H1 (cell line): Measurements from ENCODE around the gene HTD2. TPM values are rescaled to one million over a fixed set of nuclear protein-coding genes. Genes with fewer than 3 reads are reported as not detected.

Source experiments
- CTCF ChIA-PET: fragments of 300-600 bp; sonication (Branson Sonifier 250); formaldehyde crosslinking; loops from one replicate; lab custom pipeline; 2021; ENCODE audit not compliant: partially characterized antibody; lab: Charles Lee
- POLR2A ChIA-PET: fragments of 300-600 bp; sonication (Branson Sonifier 250); formaldehyde crosslinking; loops from one replicate; lab custom pipeline; 2021; ENCODE audit warnings: inconsistent platforms; ENCODE audit not compliant: partially characterized antibody; lab: Charles Lee
- DNase-seq, 2 experiments: peaks; one replicate each; pipeline versions ENCODE4 v3.0.0 to v3.0.0-alpha.2; 2010 to 2022; ENCODE audit warnings: low spot score in 2 of 2, low read depth in 1 of 2, mixed read lengths in 1 of 2
- FAIRE-seq: peaks from 2 replicates; lab custom pipeline; 2011; peaks lifted over from hg19 to GRCh38; lab: Jason Lieb, UNC
- H2AFZ ChIP-seq: 2 replicates; pipeline ENCODE4 v1.8.1; 2012; ENCODE audit warnings: low read length, inconsistent platforms
- H2AK5ac ChIP-seq: 2 replicates; pipeline ENCODE4 v1.6.1; 2013; ENCODE audit warnings: low read depth, low read length
- H2BK120ac ChIP-seq: replicated peaks from 2 replicates; pipeline ENCODE3; 2013; ENCODE audit warnings: low read depth, low read length, inconsistent platforms
- H2BK12ac ChIP-seq: 2 replicates; pipeline ENCODE4 v1.6.1; 2013; ENCODE audit warnings: low read depth, low read length
- H2BK15ac ChIP-seq: 2 replicates; pipeline ENCODE4 v1.6.1; 2013; ENCODE audit warnings: low read length
- H2BK20ac ChIP-seq: 2 replicates; pipeline ENCODE4 v1.6.1; 2013; ENCODE audit warnings: low read length
- H2BK5ac ChIP-seq: 2 replicates; pipeline ENCODE4 v1.6.1; 2013; ENCODE audit warnings: low read depth, low read length
- H3K14ac ChIP-seq: 2 replicates; pipeline ENCODE4 v1.6.1; 2013; ENCODE audit warnings: inconsistent platforms; ENCODE audit not compliant: insufficient read length
- H3K18ac ChIP-seq: 2 replicates; pipeline ENCODE4 v1.6.1; 2013; ENCODE audit warnings: low read length; ENCODE audit errors: extremely low read depth
- H3K23ac ChIP-seq: 2 replicates; pipeline ENCODE4 v1.6.1; 2013; ENCODE audit warnings: inconsistent platforms; ENCODE audit not compliant: insufficient read length
- H3K23me2 ChIP-seq: 2 replicates; pipeline ENCODE4 v1.6.1; 2013; ENCODE audit warnings: low read depth, low read length
- H3K27ac ChIP-seq: 2 replicates; pipeline ENCODE4 v1.6.1; 2011; ENCODE audit warnings: low read depth, low read length, inconsistent platforms
- H3K27me3 ChIP-seq, 4 experiments: replicated peaks in 1 of 4; 1 replicate in 1 of 4; 2 replicates in 3 of 4; pipeline versions ENCODE4 v1.6.1 to v1.8.1; 2011 to 2013; ENCODE audit warnings: low read length in 3 of 4, mild to moderate bottlenecking in 3 of 4, inconsistent platforms in 2 of 4, mixed read lengths in 2 of 4, moderate library complexity in 1 of 4; ENCODE audit not compliant: control insufficient read depth in 3 of 4, insufficient read depth in 3 of 4; ENCODE audit errors: extremely low read depth in 1 of 4
- H3K36me3 ChIP-seq, 4 experiments: 2 replicates each; pipeline versions ENCODE4 v1.6.1 to v1.8.1; 2011 to 2013; ENCODE audit warnings: mild to moderate bottlenecking in 4 of 4, low read length in 3 of 4, moderate library complexity in 2 of 4, control low read depth in 1 of 4, inconsistent platforms in 1 of 4; ENCODE audit not compliant: insufficient read depth in 4 of 4, control insufficient read depth in 2 of 4
- H3K4ac ChIP-seq: replicated peaks from 2 replicates; pipeline ENCODE3; 2013; ENCODE audit warnings: low read length, low read depth, mixed read lengths, inconsistent platforms; ENCODE audit not compliant: insufficient read length
- H3K4me1 ChIP-seq, 4 experiments: replicated peaks in 1 of 4; 1 replicate in 1 of 4; 2 replicates in 3 of 4; pipeline versions ENCODE4 v1.6.1 to v1.8.1; 2011 to 2013; ENCODE audit warnings: low read length in 3 of 4, inconsistent platforms in 2 of 4, mixed read lengths in 1 of 4; ENCODE audit not compliant: insufficient read depth in 4 of 4, control insufficient read depth in 3 of 4
- H3K4me2 ChIP-seq, 2 experiments: 2 replicates each; pipeline versions ENCODE4 v1.6.1 to v1.8.1; 2011 to 2013; ENCODE audit warnings: low read depth in 2 of 2, low read length in 2 of 2, control low read depth in 1 of 2, inconsistent platforms in 1 of 2, mild to moderate bottlenecking in 1 of 2; ENCODE audit not compliant: insufficient read depth in 1 of 2
- H3K4me3 ChIP-seq, 4 experiments: fragments of 200-600, 300-600 bp in 1 of 4; sonication (generic), shearing (Covaris generic), sonication (Bioruptor Twin) in 1 of 4; 2 replicates each; pipeline versions ENCODE4 v1.5.1 to v1.8.1; 2011 to 2016; ENCODE audit warnings: low read length in 4 of 4, low read depth in 3 of 4, control low read depth in 2 of 4, inconsistent platforms in 2 of 4, mild to moderate bottlenecking in 2 of 4, mixed read lengths in 1 of 4, moderate library complexity in 1 of 4; ENCODE audit not compliant: insufficient read depth in 2 of 4; ENCODE audit errors: extremely low read depth in 1 of 4
- H3K56ac ChIP-seq: replicated peaks from 2 replicates; pipeline ENCODE3; 2013; ENCODE audit warnings: low read depth, mild to moderate bottlenecking, mixed read lengths, low read length, inconsistent platforms; ENCODE audit not compliant: insufficient read length
- H3K79me1 ChIP-seq: 2 replicates; pipeline ENCODE4 v1.6.1; 2013; ENCODE audit warnings: low read depth, low read length, control low read depth
- H3K79me2 ChIP-seq, 2 experiments: 2 replicates each; pipeline versions ENCODE4 v1.6.1 to v1.8.1; 2012 to 2013; ENCODE audit warnings: low read length in 2 of 2, mild to moderate bottlenecking in 2 of 2, inconsistent platforms in 1 of 2; ENCODE audit not compliant: insufficient read depth in 2 of 2, control insufficient read depth in 1 of 2
- H3K9ac ChIP-seq, 4 experiments: replicated peaks in 1 of 4; 1 replicate in 1 of 4; 2 replicates in 3 of 4; pipeline versions ENCODE4 v1.6.1 to v1.8.1; 2011 to 2013; ENCODE audit warnings: low read depth in 3 of 4, low read length in 3 of 4, control low read depth in 2 of 4, mild to moderate bottlenecking in 2 of 4, moderate library complexity in 2 of 4, inconsistent platforms in 1 of 4; ENCODE audit errors: extremely low read depth in 1 of 4
- H3K9me3 ChIP-seq, 2 experiments: 2 replicates each; pipeline versions ENCODE4 v1.6.1 to v1.8.1; 2012 to 2013; ENCODE audit warnings: mild to moderate bottlenecking in 2 of 2, moderate library complexity in 2 of 2, control low read depth in 1 of 2, inconsistent platforms in 1 of 2, low read depth in 1 of 2, low read length in 1 of 2, mixed read lengths in 1 of 2; ENCODE audit not compliant: insufficient read depth in 2 of 2
- H4K20me1 ChIP-seq, 2 experiments: replicated peaks in 1 of 2; 2 replicates each; pipeline versions ENCODE3 to v1.8.1; 2011 to 2013; ENCODE audit warnings: inconsistent platforms in 2 of 2, low read length in 2 of 2, mild to moderate bottlenecking in 1 of 2; ENCODE audit not compliant: insufficient read depth in 2 of 2, control insufficient read depth in 1 of 2
- H4K5ac ChIP-seq: 2 replicates; pipeline ENCODE4 v1.6.1; 2013; ENCODE audit warnings: low read length, low read depth, mixed read lengths, inconsistent platforms; ENCODE audit not compliant: insufficient read length
- H4K8ac ChIP-seq: 2 replicates; pipeline ENCODE4 v1.8.0; 2013; ENCODE audit warnings: mild to moderate bottlenecking, moderate library complexity, low read length, inconsistent platforms; ENCODE audit not compliant: insufficient read depth; ENCODE audit errors: extremely low read depth
- H4K91ac ChIP-seq: replicated peaks from 2 replicates; pipeline ENCODE3; 2013; ENCODE audit warnings: low read length, mixed read lengths, inconsistent platforms; ENCODE audit not compliant: insufficient read length
- WGBS, 2 experiments: shearing (Covaris generic) in 1 of 2; methylation state at CpG; one replicate each; pipeline versions ENCODE4 v1.1.6 to v1.1.7; 2013 to 2015; ENCODE audit warnings: low lambda C conversion rate in 2 of 2, mixed read lengths in 2 of 2, inconsistent platforms in 1 of 2, low coverage in 1 of 2, missing lambda C conversion rate in 1 of 2; ENCODE audit not compliant: insufficient replicate concordance in 2 of 2, insufficient coverage in 1 of 2, insufficient read length in 1 of 2; ENCODE audit errors: extremely low coverage in 1 of 2, missing lambda C conversion rate in 1 of 2; 5-methylcytosine and 5-hydroxymethylcytosine counted together
- polyA plus RNA-seq, 7 experiments: library from polyadenylated mRNA; depleted of rRNA in 3 of 7; stranded (reverse) in 5 of 7; unstranded in 2 of 7; fragments of >200 nt in 5 of 7; fragments of 200-250 nt in 2 of 7; gene quantifications; 1 replicate in 5 of 7; 2 replicates in 1 of 7; 4 replicates in 1 of 7; pipeline versions ENCODE4 v1.2.1 to v1.2.3, GENCODE V29; 2011 to 2013; ENCODE audit warnings: missing spikeins in 2 of 7, mixed read lengths in 2 of 7
- total RNA-seq: library from RNA; stranded (reverse); fragmentation: NEBNext Ultra II Directional; extraction: Animal tissue kit (Norgen Biotek cat#: 25700); gene quantifications from 2 replicates; pipeline ENCODE4 v1.2.1, GENCODE V29; 2021
- TF ChIP-seq, protein P1 (sequence below): IDR thresholded peaks from 2 replicates; pipeline ENCODE4 v1.6.1; 2012; ENCODE audit warnings: inconsistent platforms

Gene HTD2
- total and polyA plus RNA-seq, 2 of the 8 experiments (the other 6 are each of a cell fraction or from before 2014, with no cell fraction given) = 8.8 to 10.8 TPM

DNA sequence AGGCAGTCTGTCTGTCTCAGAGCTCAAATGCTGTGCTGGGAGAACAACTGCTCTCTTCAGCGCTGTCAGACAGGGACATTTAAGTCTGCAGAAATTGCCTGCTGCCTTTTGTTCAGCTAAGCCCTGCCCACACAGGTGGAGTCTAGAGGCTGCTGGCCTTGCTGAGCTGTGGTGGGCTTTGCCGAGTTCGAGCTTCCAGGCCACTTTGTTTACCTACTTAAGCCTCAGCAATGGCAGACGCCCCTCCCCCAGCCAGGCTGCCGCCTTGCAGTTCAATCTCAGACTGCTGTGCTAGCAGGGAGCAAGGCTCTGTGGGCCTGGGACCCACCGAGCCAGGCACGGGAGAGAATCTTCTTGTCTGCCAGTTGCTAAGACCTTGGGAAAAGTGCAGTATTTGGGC lies 25.3 kb upstream of the HTD2 start:
- Histone ChIP-seq H3K27ac (no peak overlapping the region), H2AFZ (no peak overlapping the region), H2BK120ac (no peak overlapping the region), H3K4me1 (no peaks in the 10 kb centered on the region; a peak in 1 of 7 replicates), H2BK12ac (no peak overlapping the region), H3K23ac (no peak overlapping the region), H2BK15ac (no peak overlapping the region), H3K79me1 (no peaks in the 10 kb centered on the region), H3K9ac (no peak overlapping the region), H3K56ac (no peak overlapping the region), H3K4me2 (no peak overlapping the region), H3K4ac (no peak overlapping the region), H3K36me3 (no peaks in the 10 kb centered on the region), H3K4me3 (no peak overlapping the region), H3K9me3 (no peaks in the 10 kb centered on the region; a peak in 1 of 4 replicates), H2BK20ac (no peak overlapping the region), H3K14ac (no peak overlapping the region), H4K5ac (no peak overlapping the region), H4K8ac (no peak overlapping the region), H3K27me3 (no peaks in the 10 kb centered on the region), H2AK5ac (no peak overlapping the region), H3K18ac (no peak overlapping the region), H3K79me2 (no peaks in the 10 kb centered on the region), H2BK5ac (no peak overlapping the region), H3K23me2 (no peaks in the 10 kb centered on the region; the same call in 1 of the 2 replicates), H4K91ac (no peak overlapping the region), H4K20me1 (no peaks in the 10 kb centered on the region)
- TF ChIP-seq, protein P1, sequence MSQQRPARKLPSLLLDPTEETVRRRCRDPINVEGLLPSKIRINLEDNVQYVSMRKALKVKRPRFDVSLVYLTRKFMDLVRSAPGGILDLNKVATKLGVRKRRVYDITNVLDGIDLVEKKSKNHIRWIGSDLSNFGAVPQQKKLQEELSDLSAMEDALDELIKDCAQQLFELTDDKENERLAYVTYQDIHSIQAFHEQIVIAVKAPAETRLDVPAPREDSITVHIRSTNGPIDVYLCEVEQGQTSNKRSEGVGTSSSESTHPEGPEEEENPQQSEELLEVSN = no peak
- CTCF ChIA-PET = interaction anchor here (0.9 to 1.1 kb wide), 3 partner anchors 10 to 93 kb away, joined by 3 to 6 read pairs (median 4); no protein-coding TSS in a partner anchor
- no peak for DNase-seq
- FAIRE-seq = no peak
- POLR2A ChIA-PET = interaction anchor here (3.2 kb wide), 1 partner anchor 25 kb away, joined by 11 read pairs; the partner anchor contains the start of genes HTD2 and RPP14
- WGBS, 2 experiments = 70% methylated on average over 7 of the region's 7 CpGs; no CpG with 5 or more reads in 1 of the 2 experiments
